Activated CD4-positive, alpha-beta memory T cell treated with anti-CD3 and anti-CD28 coated beads, Interleukin-2, amount 10 ng/mL, durations not matched to agents 7 days and 5 days (primary cell): ENCODE data around the gene CACUL1. TPM values are rescaled to one million over a fixed set of nuclear protein-coding genes. Genes with fewer than 3 reads are reported as not detected.

Source experiments
- CTCF ChIA-PET: fragments of 350-600 bp; sonication (Branson Sonifier 250); formaldehyde crosslinking; loops from one replicate; lab custom pipeline; 2021; ENCODE audit warnings: antibody characterized with exemption, inconsistent platforms; lab: Charles Lee
- POLR2A ChIA-PET: fragments of 350-600 bp; sonication (Branson Sonifier 250); formaldehyde crosslinking; loops from one replicate; lab custom pipeline; 2021; ENCODE audit warnings: antibody characterized with exemption; lab: Charles Lee
- DNase-seq: peaks from one replicate; pipeline ENCODE4 v3.0.0-alpha.2; 2020
- H3K27ac Mint-ChIP-seq: one replicate; pipeline ENCODE4 v1.8.0; 2021; ENCODE audit warnings: mild to moderate bottlenecking, mixed read lengths
- H3K27me3 Mint-ChIP-seq: one replicate; pipeline ENCODE4 v1.8.0; 2021; ENCODE audit warnings: mixed read lengths
- H3K36me3 Mint-ChIP-seq: one replicate; pipeline ENCODE4 v1.8.0; 2021; ENCODE audit warnings: low read depth, mixed read lengths
- H3K4me1 Mint-ChIP-seq: one replicate; pipeline ENCODE4 v1.8.0; 2021; ENCODE audit warnings: mixed read lengths
- H3K4me3 Mint-ChIP-seq: one replicate; pipeline ENCODE4 v1.8.0; 2021; ENCODE audit warnings: mild to moderate bottlenecking, mixed read lengths
- H3K9me3 Mint-ChIP-seq: one replicate; pipeline ENCODE4 v1.8.0; 2021; ENCODE audit warnings: mixed read lengths
- total RNA-seq, 2 experiments: library from RNA; stranded (reverse); gene quantifications; one replicate each; pipeline ENCODE4 v1.2.3, GENCODE V29; 2021

Gene CACUL1
- total RNA-seq, 2 experiments from 2014 or later, result 25.8 to 27.9 TPM

DNA sequence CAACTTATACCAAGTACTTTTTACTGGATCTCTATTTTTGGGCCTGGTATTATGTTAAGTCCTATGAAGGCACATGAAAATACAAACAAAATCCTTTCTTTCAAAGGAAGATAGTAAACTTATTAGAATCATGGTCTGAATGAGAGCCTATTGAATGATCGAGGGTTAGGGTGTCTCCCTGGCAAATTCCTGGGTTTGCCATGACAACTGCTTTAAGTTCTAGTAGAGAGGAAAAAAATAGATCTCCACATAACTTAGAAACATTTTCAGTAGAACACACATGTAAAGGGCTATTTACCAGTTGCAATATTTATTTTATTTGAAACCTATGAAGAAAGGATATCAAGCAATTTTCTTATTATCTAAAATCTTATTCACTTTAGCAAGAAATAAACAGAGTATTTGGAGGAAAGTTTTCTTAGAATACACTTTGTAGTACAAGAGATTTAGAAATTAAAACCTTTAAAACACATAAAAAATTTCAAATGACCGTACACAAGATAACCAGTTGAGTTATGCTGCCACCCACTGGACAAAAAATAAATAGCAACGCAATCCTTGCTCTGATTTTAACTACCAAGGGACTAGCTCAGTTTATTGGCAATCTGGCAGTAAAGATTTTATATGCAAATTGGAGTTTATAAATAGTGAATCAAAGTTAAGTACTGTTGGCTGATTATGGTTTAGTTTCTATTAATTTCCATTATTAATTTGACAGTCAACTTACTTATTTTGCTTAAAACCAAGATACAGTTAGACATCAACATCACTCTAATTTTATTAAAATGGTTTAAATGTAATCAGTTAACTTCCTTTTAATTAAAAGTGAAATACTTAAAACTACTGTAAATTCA lies 33.9 kb downstream of the CACUL1 start:
- CTCF ChIA-PET, result interaction anchor here (0.6 to 8.8 kb wide), 25 partner anchors 8 to 259 kb away, joined by 3 to 114 read pairs (median 4); partner anchors contain the start of genes CACUL1 and PRLHR
- no peak overlapping the region for H3K27ac Mint-ChIP-seq
- POLR2A ChIA-PET, result no interaction called here
- H3K9me3 Mint-ChIP-seq, result no peaks in the 10 kb centered on the region
- no peak overlapping the region for H3K4me3 Mint-ChIP-seq
- peaks cover 3% of the 10 kb centered on the region for H3K4me1 Mint-ChIP-seq
- no peaks in the 10 kb centered on the region for H3K36me3 Mint-ChIP-seq
- DNase-seq, result peak; percentile 55
- no peaks in the 10 kb centered on the region for H3K27me3 Mint-ChIP-seq

DNA sequence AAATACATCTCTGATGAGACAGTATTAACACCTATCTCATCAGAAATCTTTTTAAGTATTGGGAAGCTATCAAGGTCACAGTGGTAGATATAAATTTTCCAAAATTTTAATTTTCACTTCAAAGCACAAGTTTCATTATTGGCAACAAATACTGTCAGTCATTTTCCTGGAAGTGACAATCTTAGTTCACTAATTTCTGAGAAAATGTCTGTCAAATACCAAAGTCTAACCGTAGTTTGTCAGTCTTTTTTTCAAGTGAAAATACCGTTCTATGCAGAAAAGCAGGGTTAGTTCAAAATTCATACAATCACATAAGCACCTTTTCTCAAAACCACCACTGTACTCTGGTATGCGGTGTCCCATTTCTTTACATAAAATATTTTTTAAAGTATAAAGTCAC lies 40.4 kb downstream of the CACUL1 start:
- H3K27ac Mint-ChIP-seq, result no peak overlapping the region
- no peaks in the 10 kb centered on the region for H3K36me3 Mint-ChIP-seq
- peaks cover 5% of the 10 kb centered on the region for H3K4me1 Mint-ChIP-seq
- H3K27me3 Mint-ChIP-seq, result no peaks in the 10 kb centered on the region
- H3K9me3 Mint-ChIP-seq, result no peaks in the 10 kb centered on the region
- ChIA-PET POLR2A (interaction anchor here (1.1 kb wide), 1 partner anchor 9 kb away, joined by 3 read pairs; no protein-coding TSS in a partner anchor), CTCF (interaction anchor here (1.5 to 2.2 kb wide), 2 partner anchors 41 to 146 kb away, joined by 3 to 7 read pairs; partner anchors contain the start of gene CACUL1)
- DNase-seq, result no peak
- no peak overlapping the region for H3K4me3 Mint-ChIP-seq

DNA sequence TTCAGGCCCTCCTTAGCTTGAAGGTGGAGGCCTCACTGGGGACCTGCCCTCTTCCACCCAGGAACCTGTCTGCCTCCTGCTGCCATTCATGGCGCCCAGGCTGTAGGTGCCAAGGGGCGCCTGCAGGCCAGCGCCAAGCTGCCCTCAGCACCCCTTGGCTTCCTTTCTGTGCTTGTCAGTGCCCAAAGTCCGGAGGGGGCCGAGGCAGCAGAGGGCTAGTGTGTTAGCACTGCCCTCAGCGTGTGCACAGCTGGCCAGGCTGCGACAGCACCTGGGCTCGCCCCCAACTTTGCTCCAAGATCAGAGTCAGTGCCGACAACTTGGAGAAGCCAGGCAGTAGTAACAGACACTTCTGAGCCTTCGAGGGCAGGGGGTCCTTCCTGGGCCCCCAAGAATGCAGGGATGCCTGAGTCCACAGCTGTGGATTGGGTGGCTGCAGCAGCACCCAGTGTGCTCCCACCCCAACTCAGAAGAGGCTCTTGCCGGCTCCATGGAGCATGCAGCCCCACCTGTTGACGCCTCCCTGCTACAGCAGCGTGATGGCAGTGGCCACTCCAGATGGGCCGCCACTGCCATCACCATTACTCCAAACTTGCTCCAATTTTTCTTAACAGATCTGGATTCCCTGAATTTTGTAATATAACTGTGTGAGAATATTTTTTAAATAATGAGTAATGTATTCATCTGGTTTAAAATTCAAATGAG lies 41.7 kb downstream of the CACUL1 start:
- ChIA-PET CTCF (interaction anchor here (1.3 to 2.2 kb wide), 3 partner anchors 10 to 145 kb away, joined by 4 to 10 read pairs (median 7); no protein-coding TSS in a partner anchor), POLR2A (interaction anchor here (1.1 kb wide), 1 partner anchor 8 kb away, joined by 3 read pairs; no protein-coding TSS in a partner anchor)
- no peaks in the 10 kb centered on the region for H3K9me3 Mint-ChIP-seq
- no peaks in the 10 kb centered on the region for H3K36me3 Mint-ChIP-seq
- no peak for DNase-seq
- H3K4me3 Mint-ChIP-seq, result no peak overlapping the region
- peaks cover 5% of the 10 kb centered on the region for H3K4me1 Mint-ChIP-seq
- H3K27ac Mint-ChIP-seq, result no peak overlapping the region
- no peaks in the 10 kb centered on the region for H3K27me3 Mint-ChIP-seq

GRCh38 chr10:118712080-118712479 lies 42.7 kb downstream of the CACUL1 start:
- no peak for DNase-seq
- ChIA-PET POLR2A (no interaction called here), CTCF (interaction anchor here (0.8 to 2.2 kb wide), 5 partner anchors 9 to 145 kb away, joined by 3 to 10 read pairs (median 3); no protein-coding TSS in a partner anchor)
- no peak overlapping the region for H3K27ac Mint-ChIP-seq
- no peaks in the 10 kb centered on the region for H3K9me3 Mint-ChIP-seq
- no peak overlapping the region for H3K4me3 Mint-ChIP-seq
- H3K36me3 Mint-ChIP-seq, result no peaks in the 10 kb centered on the region
- no peaks in the 10 kb centered on the region for H3K27me3 Mint-ChIP-seq
- H3K4me1 Mint-ChIP-seq, result peaks cover 2% of the 10 kb centered on the region

GRCh38 chr10:118710487-118710886 lies 44.3 kb downstream of the CACUL1 start:
- CTCF ChIA-PET, result interaction anchor here (2.5 kb wide), 1 partner anchor 141 kb away, joined by 7 read pairs; no protein-coding TSS in a partner anchor
- POLR2A ChIA-PET, result no interaction called here
- H3K27me3 Mint-ChIP-seq, result no peaks in the 10 kb centered on the region
- H3K36me3 Mint-ChIP-seq, result peaks cover 7% of the 10 kb centered on the region
- no peak for DNase-seq
- peaks cover 2% of the 10 kb centered on the region for H3K4me1 Mint-ChIP-seq
- no peak overlapping the region for H3K4me3 Mint-ChIP-seq
- H3K9me3 Mint-ChIP-seq, result no peaks in the 10 kb centered on the region
- H3K27ac Mint-ChIP-seq, result no peak overlapping the region

DNA sequence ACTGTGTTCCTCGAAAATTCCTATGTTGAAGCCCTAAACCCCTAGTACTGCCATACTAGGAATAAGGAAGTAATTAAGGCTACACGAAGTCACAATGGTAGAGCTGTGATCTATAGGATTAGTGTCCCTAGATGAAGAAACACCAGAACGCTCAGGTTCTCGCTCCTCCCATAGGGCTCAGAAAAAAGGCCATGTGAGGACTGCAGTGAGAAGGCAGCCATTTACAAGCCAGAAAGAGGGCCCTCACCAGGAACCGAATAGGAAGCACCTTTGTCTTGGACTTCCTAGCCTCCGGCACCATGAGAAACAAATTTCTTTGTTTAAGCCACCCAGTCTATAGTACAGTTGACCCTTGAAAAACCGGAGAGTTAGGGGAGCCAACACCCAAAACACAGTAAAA lies 46.2 kb downstream of the CACUL1 start:
- CTCF ChIA-PET, result interaction anchor here (2.5 kb wide), 1 partner anchor 139 kb away, joined by 7 read pairs; no protein-coding TSS in a partner anchor
- POLR2A ChIA-PET, result no interaction called here
- Mint-ChIP-seq H3K36me3 (peaks cover 7% of the 10 kb centered on the region), H3K9me3 (no peaks in the 10 kb centered on the region), H3K27ac (no peak overlapping the region), H3K4me3 (no peak overlapping the region), H3K27me3 (no peaks in the 10 kb centered on the region), H3K4me1 (no peaks in the 10 kb centered on the region)
- DNase-seq, result no peak

DNA sequence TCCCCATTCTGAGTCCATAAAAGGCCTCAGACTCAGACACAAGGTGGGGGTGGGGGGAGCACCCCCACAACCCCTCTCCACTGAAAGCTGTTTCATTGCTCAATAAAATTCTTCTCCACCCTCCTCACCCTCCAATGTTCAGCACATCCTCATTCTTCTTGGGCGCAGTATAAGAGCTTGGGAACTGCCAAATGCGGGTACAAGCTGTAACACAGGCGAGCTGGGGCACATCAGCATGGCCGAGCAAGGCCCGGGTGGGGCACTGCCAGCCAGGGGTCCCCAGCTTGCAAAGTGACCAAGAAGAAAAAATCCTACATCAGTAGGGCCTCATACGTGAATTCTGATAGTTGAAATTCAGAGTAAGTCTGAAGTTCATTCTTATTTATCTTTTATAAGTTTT lies 50.1 kb downstream of the CACUL1 start:
- H3K4me1 Mint-ChIP-seq, result peaks cover 7% of the 10 kb centered on the region
- DNase-seq, result no peak
- H3K36me3 Mint-ChIP-seq, result peaks cover 17% of the 10 kb centered on the region
- no peaks in the 10 kb centered on the region for H3K27me3 Mint-ChIP-seq
- ChIA-PET CTCF (interaction anchor here (0.7 to 1.3 kb wide), 2 partner anchors 13 to 136 kb away, joined by 3 read pairs; no protein-coding TSS in a partner anchor), POLR2A (no interaction called here)
- no peaks in the 10 kb centered on the region for H3K9me3 Mint-ChIP-seq
- no peak overlapping the region for H3K27ac Mint-ChIP-seq
- no peak overlapping the region for H3K4me3 Mint-ChIP-seq

- CTCF ChIA-PET, result no interaction called here
- no peaks in the 10 kb centered on the region for H3K27me3 Mint-ChIP-seq
- H3K36me3 Mint-ChIP-seq, result peaks cover 16% of the 10 kb centered on the region
- no peak overlapping the region for H3K4me3 Mint-ChIP-seq
- peaks cover 25% of the 10 kb centered on the region for H3K4me1 Mint-ChIP-seq
- H3K9me3 Mint-ChIP-seq, result no peaks in the 10 kb centered on the region
- H3K27ac Mint-ChIP-seq, result no peak overlapping the region
- POLR2A ChIA-PET, result no interaction called here
- DNase-seq, result no peak
Observed at GRCh38 chr10:118701529-118702323, 53.0 kb downstream of the CACUL1 start.

GRCh38 chr10:118698421-118698820 lies 56.3 kb downstream of the CACUL1 start:
- ChIA-PET CTCF (interaction anchor here (0.7 to 1.1 kb wide), 4 partner anchors 14 to 128 kb away, joined by 3 to 4 read pairs (median 4); no protein-coding TSS in a partner anchor), POLR2A (interaction anchor here (0.7 to 1.7 kb wide), 7 partner anchors 9 to 56 kb away, joined by 3 to 4 read pairs (median 3); partner anchors contain the start of gene CACUL1)
- Mint-ChIP-seq H3K27ac (peak overlapping the region; percentile 61), H3K4me3 (peak overlapping the region; percentile 11), H3K9me3 (no peaks in the 10 kb centered on the region), H3K36me3 (peaks cover 15% of the 10 kb centered on the region), H3K4me1 (peaks cover 25% of the 10 kb centered on the region), H3K27me3 (no peaks in the 10 kb centered on the region)
- peak; percentile 86 for DNase-seq

DNA sequence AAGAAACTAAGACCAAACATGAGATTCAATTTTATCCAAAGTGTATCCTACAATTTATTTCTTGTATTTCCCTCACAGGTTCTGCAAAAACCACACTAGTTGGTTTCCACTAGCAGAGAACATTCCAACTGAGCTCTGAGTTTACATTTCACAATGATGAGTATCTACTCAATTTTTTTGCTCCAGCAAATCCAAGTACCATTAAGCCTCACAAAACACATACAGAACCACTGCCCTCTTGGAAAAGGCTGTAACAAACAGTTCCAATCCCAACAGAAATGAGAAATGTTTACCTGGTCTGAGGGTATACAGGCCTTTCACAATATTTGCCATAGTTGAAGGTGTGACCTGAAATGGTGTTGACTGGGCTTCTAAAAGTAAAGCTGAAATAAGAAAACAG lies 59.9 kb downstream of the CACUL1 start:
- H3K27me3 Mint-ChIP-seq, result no peaks in the 10 kb centered on the region

DNA sequence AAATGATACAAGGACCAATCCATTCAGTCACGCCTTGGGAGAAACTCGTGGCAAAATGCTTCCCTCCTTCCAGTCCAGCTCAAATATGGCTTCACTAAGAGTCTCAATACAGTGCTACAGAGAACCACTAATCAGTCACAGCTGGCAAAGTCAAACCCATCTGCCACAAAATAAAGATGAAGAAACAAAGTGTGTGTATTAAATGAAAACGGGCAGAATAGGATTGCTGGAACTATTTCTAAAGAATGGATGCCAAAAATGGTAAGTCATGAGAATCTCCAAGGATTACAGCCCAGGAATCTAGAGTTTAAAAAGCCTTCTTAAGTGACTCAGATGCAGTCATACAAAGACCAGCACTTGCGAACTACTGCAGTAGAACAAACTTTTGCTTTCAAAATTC lies 61.9 kb downstream of the CACUL1 start:
- H3K27ac Mint-ChIP-seq, result no peak overlapping the region
- H3K9me3 Mint-ChIP-seq, result no peaks in the 10 kb centered on the region
- H3K4me1 Mint-ChIP-seq, result peaks cover 4% of the 10 kb centered on the region
- peaks cover 15% of the 10 kb centered on the region for H3K36me3 Mint-ChIP-seq
- no peaks in the 10 kb centered on the region for H3K27me3 Mint-ChIP-seq
- no peak overlapping the region for H3K4me3 Mint-ChIP-seq
- no peak for DNase-seq
- ChIA-PET CTCF (no interaction called here), POLR2A (no interaction called here)

More for the DNA sequence above, 59.9 kb downstream of the CACUL1 start:
- DNase-seq, result no peak
- ChIA-PET CTCF (interaction anchor here (0.7 kb wide), 1 partner anchor 22 kb away, joined by 3 read pairs; no protein-coding TSS in a partner anchor), POLR2A (no interaction called here)
- peaks cover 9% of the 10 kb centered on the region for H3K36me3 Mint-ChIP-seq
- H3K27ac Mint-ChIP-seq, result no peak overlapping the region
- no peaks in the 10 kb centered on the region for H3K9me3 Mint-ChIP-seq
- no peak overlapping the region for H3K4me3 Mint-ChIP-seq
- peaks cover 19% of the 10 kb centered on the region for H3K4me1 Mint-ChIP-seq
